Activated naive CD8-positive, alpha-beta T cell treated with anti-CD3 and anti-CD28 coated beads, Interleukin-2, amount 10 ng/mL, durations not matched to agents 7 days and 5 days (primary cell): ENCODE data around the gene SLC25A26. TPM values are rescaled to one million over a fixed set of nuclear protein-coding genes. Genes with fewer than 3 reads are reported as not detected.

ENCODE experiments used
- ATAC-seq: fragments of 150-1000 bp; cut with Tn5 transposase; one replicate; pipeline ENCODE4 v1.10.0; 2021; ENCODE audit warnings: low read depth, moderate library complexity
- POLR2A ChIA-PET: fragments of 350-600 bp; sonication (Branson Sonifier 250); formaldehyde crosslinking; loops from one replicate; lab custom pipeline; 2021; ENCODE audit warnings: antibody characterized with exemption; lab: Charles Lee
- DNase-seq: peaks from one replicate; pipeline ENCODE4 v3.0.0; 2021
- H3K27ac Mint-ChIP-seq: one replicate; pipeline ENCODE4 v1.8.0; 2022; ENCODE audit warnings: mild to moderate bottlenecking, mixed read lengths
- H3K27me3 Mint-ChIP-seq: one replicate; pipeline ENCODE4 v1.8.0; 2022; ENCODE audit warnings: mild to moderate bottlenecking, moderate library complexity, mixed read lengths
- H3K36me3 Mint-ChIP-seq: one replicate; pipeline ENCODE4 v1.8.0; 2021; ENCODE audit warnings: mild to moderate bottlenecking, mixed read lengths
- H3K4me1 Mint-ChIP-seq: one replicate; pipeline ENCODE4 v1.8.0; 2021; ENCODE audit warnings: mixed read lengths
- H3K4me3 Mint-ChIP-seq: one replicate; pipeline ENCODE4 v1.8.0; 2022; ENCODE audit warnings: mild to moderate bottlenecking, moderate library complexity, mixed read lengths
- H3K9me3 Mint-ChIP-seq: one replicate; pipeline ENCODE4 v1.8.0; 2021; ENCODE audit warnings: mixed read lengths
- total RNA-seq, 2 experiments: library from RNA; stranded (reverse); gene quantifications; one replicate each; pipeline ENCODE4 v1.2.3, GENCODE V29; 2021

The SLC25A26 gene
- total RNA-seq, 2 experiments from 2014 or later = 17.0 to 17.8 TPM

GRCh38 chr3:66402596-66403290 lies 181.9 kb downstream of the SLC25A26 start:
- Mint-ChIP-seq H3K27ac (no peak overlapping the region), H3K4me3 (no peak overlapping the region), H3K4me1 (no peaks in the 10 kb centered on the region), H3K27me3 (no peaks in the 10 kb centered on the region), H3K36me3 (no peaks in the 10 kb centered on the region), H3K9me3 (no peaks in the 10 kb centered on the region)
- ATAC-seq (no peak), DNase-seq (no peak)
- POLR2A ChIA-PET = no interaction called here

GRCh38 chr3:66403323-66403990 lies 182.7 kb downstream of the SLC25A26 start:
- DNase-seq (no peak), ATAC-seq (no peak)
- Mint-ChIP-seq H3K27ac (no peak overlapping the region), H3K27me3 (no peaks in the 10 kb centered on the region), H3K9me3 (no peaks in the 10 kb centered on the region), H3K4me1 (no peaks in the 10 kb centered on the region), H3K4me3 (no peak overlapping the region), H3K36me3 (no peaks in the 10 kb centered on the region)
- POLR2A ChIA-PET = no interaction called here

- Mint-ChIP-seq H3K36me3 (no peaks in the 10 kb centered on the region), H3K27ac (no peak overlapping the region), H3K9me3 (no peaks in the 10 kb centered on the region), H3K4me1 (no peaks in the 10 kb centered on the region), H3K4me3 (no peak overlapping the region), H3K27me3 (no peaks in the 10 kb centered on the region)
- POLR2A ChIA-PET = no interaction called here
- ATAC-seq = no peak
- DNase-seq = no peak
Observed at GRCh38 chr3:66404197-66404596, 183.4 kb downstream of the SLC25A26 start.

GRCh38 chr3:66404903-66405700 lies 184.3 kb downstream of the SLC25A26 start:
- H3K27ac Mint-ChIP-seq = no peak overlapping the region
- DNase-seq (no peak), ATAC-seq (no peak)
- no peaks in the 10 kb centered on the region for H3K36me3 Mint-ChIP-seq
- POLR2A ChIA-PET = no interaction called here
- H3K4me3 Mint-ChIP-seq = no peak overlapping the region
- H3K27me3 Mint-ChIP-seq = no peaks in the 10 kb centered on the region
- H3K4me1 Mint-ChIP-seq = no peaks in the 10 kb centered on the region
- no peaks in the 10 kb centered on the region for H3K9me3 Mint-ChIP-seq

GRCh38 chr3:66405701-66406091 lies 184.9 kb downstream of the SLC25A26 start:
- no peak overlapping the region for H3K27ac Mint-ChIP-seq
- H3K27me3 Mint-ChIP-seq = no peaks in the 10 kb centered on the region
- H3K4me3 Mint-ChIP-seq = no peak overlapping the region
- H3K36me3 Mint-ChIP-seq = no peaks in the 10 kb centered on the region
- no peaks in the 10 kb centered on the region for H3K9me3 Mint-ChIP-seq
- ATAC-seq (no peak), DNase-seq (no peak)
- POLR2A ChIA-PET = no interaction called here
- H3K4me1 Mint-ChIP-seq = no peaks in the 10 kb centered on the region

GRCh38 chr3:66406163-66406562 lies 185.4 kb downstream of the SLC25A26 start:
- no peak for ATAC-seq
- H3K27ac Mint-ChIP-seq = no peak overlapping the region
- H3K4me3 Mint-ChIP-seq = no peak overlapping the region
- no peak for DNase-seq
- no peaks in the 10 kb centered on the region for H3K36me3 Mint-ChIP-seq
- POLR2A ChIA-PET = interaction anchor here (0.5 kb wide), 1 partner anchor 107 kb away, joined by 6 read pairs; no protein-coding TSS in a partner anchor
- H3K9me3 Mint-ChIP-seq = no peaks in the 10 kb centered on the region
- no peaks in the 10 kb centered on the region for H3K27me3 Mint-ChIP-seq
- no peaks in the 10 kb centered on the region for H3K4me1 Mint-ChIP-seq

GRCh38 chr3:66406831-66407610 lies 186.2 kb downstream of the SLC25A26 start:
- Mint-ChIP-seq H3K36me3 (peaks cover 4% of the 10 kb centered on the region), H3K9me3 (no peaks in the 10 kb centered on the region), H3K27ac (no peak overlapping the region), H3K4me1 (no peaks in the 10 kb centered on the region), H3K27me3 (no peaks in the 10 kb centered on the region), H3K4me3 (no peak overlapping the region)
- POLR2A ChIA-PET = interaction anchor here (0.5 kb wide), 1 partner anchor 106 kb away, joined by 6 read pairs; no protein-coding TSS in a partner anchor
- ATAC-seq = no peak
- no peak for DNase-seq

- Mint-ChIP-seq H3K36me3 (peaks cover 5% of the 10 kb centered on the region), H3K4me3 (no peak overlapping the region), H3K27me3 (no peaks in the 10 kb centered on the region), H3K27ac (no peak overlapping the region), H3K9me3 (no peaks in the 10 kb centered on the region), H3K4me1 (no peaks in the 10 kb centered on the region)
- POLR2A ChIA-PET = interaction anchor here (0.6 kb wide), 1 partner anchor 66 kb away, joined by 4 read pairs; no protein-coding TSS in a partner anchor
- DNase-seq = peak; percentile 82
- peak; percentile 90 for ATAC-seq
Observed at GRCh38 chr3:66407611-66408218, 186.9 kb downstream of the SLC25A26 start.

GRCh38 chr3:66409771-66410754 lies 189.3 kb downstream of the SLC25A26 start:
- no peaks in the 10 kb centered on the region for H3K27me3 Mint-ChIP-seq
- H3K27ac Mint-ChIP-seq = no peak overlapping the region
- H3K9me3 Mint-ChIP-seq = no peaks in the 10 kb centered on the region
- peaks cover 5% of the 10 kb centered on the region for H3K36me3 Mint-ChIP-seq
- H3K4me3 Mint-ChIP-seq = no peak overlapping the region
- POLR2A ChIA-PET = no interaction called here
- no peak for ATAC-seq
- no peak for DNase-seq
- H3K4me1 Mint-ChIP-seq = peaks cover 2% of the 10 kb centered on the region

GRCh38 chr3:66410976-66411375 lies 190.2 kb downstream of the SLC25A26 start:
- POLR2A ChIA-PET = no interaction called here
- DNase-seq (no peak), ATAC-seq (no peak)
- no peak overlapping the region for H3K27ac Mint-ChIP-seq
- H3K36me3 Mint-ChIP-seq = peaks cover 5% of the 10 kb centered on the region
- peaks cover 2% of the 10 kb centered on the region for H3K4me1 Mint-ChIP-seq
- H3K4me3 Mint-ChIP-seq = no peak overlapping the region
- H3K9me3 Mint-ChIP-seq = no peaks in the 10 kb centered on the region
- H3K27me3 Mint-ChIP-seq = no peaks in the 10 kb centered on the region

- DNase-seq (no peak), ATAC-seq (no peak)
- Mint-ChIP-seq H3K27ac (no peak overlapping the region), H3K9me3 (no peaks in the 10 kb centered on the region), H3K4me3 (no peak overlapping the region), H3K36me3 (peaks cover 5% of the 10 kb centered on the region), H3K4me1 (peaks cover 2% of the 10 kb centered on the region), H3K27me3 (no peaks in the 10 kb centered on the region)
- POLR2A ChIA-PET = no interaction called here
Observed at GRCh38 chr3:66411474-66411873, 190.7 kb downstream of the SLC25A26 start.
